ENCODE measurements around the gene XRN2.

The XRN2 gene

GRCh38 chr20:21272679-21273078, 30.5 kb upstream of the XRN2 start:
- peak; percentile 56 for FAIRE-seq
- no peak for DNase-seq (ENCODE audit: insufficient read length)
- TF ChIP-seq POLR2AphosphoS5 (IDR thresholded peaks at IDR 0.05; ENCODE audit: low read depth, low read length) = no peak
- TF ChIP-seq TAF1 (IDR thresholded peaks at IDR 0.05; ENCODE audit: borderline replicate concordance, low read depth, low read length) = no peak
- no peak for TF ChIP-seq POLR2A (IDR thresholded peaks at IDR 0.05; ENCODE audit: low read depth, low read length)

- no peak for FAIRE-seq
- TF ChIP-seq TAF1 (IDR thresholded peaks at IDR 0.05; ENCODE audit: borderline replicate concordance, low read depth, low read length) (no peak), POLR2A (IDR thresholded peaks at IDR 0.05; ENCODE audit: low read depth, low read length) (no peak), POLR2AphosphoS5 (IDR thresholded peaks at IDR 0.05; ENCODE audit: low read depth, low read length) (no peak)
Observed at GRCh38 chr20:21273755-21274386, 29.3 kb upstream of the XRN2 start.

GRCh38 chr20:21278829-21279228, 24.3 kb upstream of the XRN2 start:
- DNase-seq (ENCODE audit: insufficient read length) = no peak
- FAIRE-seq = no peak
- TF ChIP-seq POLR2AphosphoS5 (IDR thresholded peaks at IDR 0.05; ENCODE audit: low read depth, low read length) (no peak), TAF1 (IDR thresholded peaks at IDR 0.05; ENCODE audit: borderline replicate concordance, low read depth, low read length) (no peak), POLR2A (IDR thresholded peaks at IDR 0.05; ENCODE audit: low read depth, low read length) (no peak)

More at GRCh38 chr20:21273755-21274386, 29.3 kb upstream of the XRN2 start:
- DNase-seq (ENCODE audit: insufficient read length) = no peak

- TF ChIP-seq POLR2A (IDR thresholded peaks at IDR 0.05; ENCODE audit: low read depth, low read length) (no peak), POLR2AphosphoS5 (IDR thresholded peaks at IDR 0.05; ENCODE audit: low read depth, low read length) (no peak), TAF1 (IDR thresholded peaks at IDR 0.05; ENCODE audit: borderline replicate concordance, low read depth, low read length) (no peak)
- DNase-seq (ENCODE audit: insufficient read length) (no peak), FAIRE-seq (no peak)
Observed at GRCh38 chr20:21279706-21280521, 23.2 kb upstream of the XRN2 start.

DNA sequence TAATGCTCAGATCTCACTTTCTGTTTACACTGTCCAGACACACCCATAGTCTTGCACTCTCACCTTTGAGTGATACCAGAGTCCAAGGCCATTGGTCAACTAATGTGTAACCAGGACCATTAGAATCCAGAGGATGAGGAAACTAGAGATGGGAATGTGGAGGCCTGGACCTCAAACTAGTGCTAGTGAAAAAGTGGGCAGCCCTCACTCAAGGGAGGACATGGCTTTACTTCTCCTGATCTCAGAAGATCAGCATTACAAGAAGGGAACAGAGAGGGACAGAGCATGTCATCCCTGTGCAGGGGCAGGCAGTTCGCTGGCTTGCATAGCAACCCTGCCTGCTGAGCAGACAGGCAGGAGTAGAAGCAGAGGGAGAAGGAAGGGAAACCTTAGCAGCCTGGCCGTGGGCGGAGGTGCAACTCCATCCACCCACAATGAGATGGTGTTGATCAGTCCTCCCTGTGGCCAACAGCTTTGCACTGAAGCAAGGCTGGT, 22.6 kb upstream of the XRN2 start:
- DNase-seq (ENCODE audit: insufficient read length) = no peak
- peak; percentile 5 for FAIRE-seq
- no peak for TF ChIP-seq POLR2A (IDR thresholded peaks at IDR 0.05; ENCODE audit: low read depth, low read length)
- no peak for TF ChIP-seq TAF1 (IDR thresholded peaks at IDR 0.05; ENCODE audit: borderline replicate concordance, low read depth, low read length)
- no peak for TF ChIP-seq POLR2AphosphoS5 (IDR thresholded peaks at IDR 0.05; ENCODE audit: low read depth, low read length)

- no peak for DNase-seq (ENCODE audit: insufficient read length)
- TF ChIP-seq POLR2A (IDR thresholded peaks at IDR 0.05; ENCODE audit: low read depth, low read length) = no peak
- TF ChIP-seq TAF1 (IDR thresholded peaks at IDR 0.05; ENCODE audit: borderline replicate concordance, low read depth, low read length) = no peak
- TF ChIP-seq POLR2AphosphoS5 (IDR thresholded peaks at IDR 0.05; ENCODE audit: low read depth, low read length) = no peak
- no peak for FAIRE-seq
Observed at GRCh38 chr20:21286775-21287174, 16.4 kb upstream of the XRN2 start.

DNA sequence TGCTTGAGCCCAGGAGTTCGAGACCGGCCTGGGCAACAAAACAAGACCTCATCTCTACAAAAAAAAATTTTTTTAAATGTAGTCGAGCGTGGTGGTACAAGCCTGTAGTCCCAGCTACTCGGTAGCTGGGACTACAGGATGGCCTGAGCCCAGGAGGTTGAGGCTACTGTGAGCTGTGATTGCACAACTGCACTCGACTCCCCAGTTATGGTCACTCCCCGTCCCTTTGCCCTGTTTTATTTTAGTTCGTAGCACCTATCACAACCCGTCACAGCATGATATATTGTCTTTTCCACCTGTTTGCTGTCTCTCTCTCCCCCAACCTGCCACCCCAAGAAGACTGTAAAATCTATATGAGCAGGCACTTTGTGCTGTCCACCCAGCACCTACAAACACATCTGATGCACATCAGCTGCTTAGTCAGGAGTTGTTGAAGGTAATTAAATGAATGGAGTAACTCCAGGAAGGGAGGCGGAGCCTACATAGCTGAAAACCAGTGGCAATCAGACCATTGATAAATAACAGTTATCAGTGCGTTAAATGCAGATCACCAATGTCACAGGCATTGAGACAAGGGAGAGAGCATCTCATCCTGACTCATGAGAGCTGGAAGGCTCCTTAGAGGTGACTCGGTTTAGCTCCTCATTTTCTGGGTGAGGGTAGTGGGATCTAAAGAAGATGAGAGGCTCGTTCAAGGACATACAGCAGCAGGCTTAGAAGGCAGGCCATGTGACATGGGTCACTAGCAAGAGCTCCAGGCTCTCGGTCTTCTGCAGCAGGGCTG, 14.4 kb upstream of the XRN2 start:
- TF ChIP-seq POLR2AphosphoS5 (IDR thresholded peaks at IDR 0.05; ENCODE audit: low read depth, low read length) (no peak), POLR2A (IDR thresholded peaks at IDR 0.05; ENCODE audit: low read depth, low read length) (no peak), TAF1 (IDR thresholded peaks at IDR 0.05; ENCODE audit: borderline replicate concordance, low read depth, low read length) (no peak)
- FAIRE-seq (no peak), DNase-seq (ENCODE audit: insufficient read length) (no peak)

DNA sequence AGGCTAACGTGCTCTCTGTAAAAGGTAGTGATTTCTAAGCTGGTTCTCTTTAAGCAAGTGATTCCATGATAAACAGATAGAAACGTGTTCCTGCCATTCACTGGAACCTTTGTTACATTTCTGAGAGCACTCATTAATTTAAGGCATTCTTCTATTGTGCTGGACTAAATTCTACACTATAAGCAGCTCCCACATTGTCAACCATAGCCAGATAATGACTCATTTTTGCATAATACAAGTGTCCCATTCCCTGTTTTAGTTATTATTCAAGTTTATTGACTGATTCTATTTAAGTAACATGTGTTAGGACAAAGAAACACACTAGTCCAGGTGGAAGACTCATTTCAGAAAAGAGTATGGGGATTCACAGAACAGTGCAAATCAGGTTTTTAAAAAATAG, 13.5 kb upstream of the XRN2 start:
- FAIRE-seq (no peak), DNase-seq (ENCODE audit: insufficient read length) (no peak)
- TF ChIP-seq POLR2A (IDR thresholded peaks at IDR 0.05; ENCODE audit: low read depth, low read length) (no peak), TAF1 (IDR thresholded peaks at IDR 0.05; ENCODE audit: borderline replicate concordance, low read depth, low read length) (no peak), POLR2AphosphoS5 (IDR thresholded peaks at IDR 0.05; ENCODE audit: low read depth, low read length) (no peak)

GRCh38 chr20:21291026-21291425, 12.1 kb upstream of the XRN2 start:
- TF ChIP-seq POLR2A (IDR thresholded peaks at IDR 0.05; ENCODE audit: low read depth, low read length) (no peak), POLR2AphosphoS5 (IDR thresholded peaks at IDR 0.05; ENCODE audit: low read depth, low read length) (no peak), TAF1 (IDR thresholded peaks at IDR 0.05; ENCODE audit: borderline replicate concordance, low read depth, low read length) (no peak)
- FAIRE-seq (no peak), DNase-seq (ENCODE audit: insufficient read length) (no peak)

DNA sequence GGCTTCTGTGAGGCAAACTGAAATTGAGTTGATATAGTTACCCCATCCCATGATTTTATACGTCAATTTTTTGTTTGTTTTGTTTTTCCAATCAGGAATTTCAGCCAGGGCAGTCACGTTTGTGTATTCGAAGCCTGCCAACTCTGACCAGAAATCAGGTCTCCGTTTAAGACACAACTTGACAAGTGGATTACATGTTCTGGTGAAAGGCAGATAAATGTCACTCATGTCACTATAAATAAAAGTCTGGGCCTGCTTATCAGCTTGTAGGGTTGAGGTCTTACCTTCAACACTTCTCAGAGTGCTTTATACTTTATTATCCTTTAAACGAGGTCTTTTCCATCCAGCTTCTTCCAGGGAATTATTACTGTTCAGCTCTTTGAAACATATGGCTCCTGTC, 8.4 kb upstream of the XRN2 start:
- no peak for TF ChIP-seq POLR2A (IDR thresholded peaks at IDR 0.05; ENCODE audit: low read depth, low read length)
- TF ChIP-seq TAF1 (IDR thresholded peaks at IDR 0.05; ENCODE audit: borderline replicate concordance, low read depth, low read length) = no peak
- no peak for TF ChIP-seq POLR2AphosphoS5 (IDR thresholded peaks at IDR 0.05; ENCODE audit: low read depth, low read length)
- no peak for DNase-seq (ENCODE audit: insufficient read length)
- no peak for FAIRE-seq
